ENCODE measurements around the gene GABRB2.

GRCh38 chr5:161306351-161306995 lies 240.1 kb downstream of the GABRB2 start:
- TF ChIP-seq ZC3H10 (CRISPR knock-in tag; IDR thresholded peaks at IDR 0.05), result no peak
- no peak for TF ChIP-seq TSHZ2 (CRISPR knock-in tag; IDR thresholded peaks at IDR 0.05)
- TF ChIP-seq ZFP3 (CRISPR knock-in tag; IDR thresholded peaks at IDR 0.05), result no peak
